Measurements from ENCODE around the gene OR5M8. TPM values are rescaled to one million over a fixed set of nuclear protein-coding genes. Genes with fewer than 3 reads are reported as not detected.

The OR5M8 gene
- total and polyA plus RNA-seq, 12 donors, result not detected

DNA sequence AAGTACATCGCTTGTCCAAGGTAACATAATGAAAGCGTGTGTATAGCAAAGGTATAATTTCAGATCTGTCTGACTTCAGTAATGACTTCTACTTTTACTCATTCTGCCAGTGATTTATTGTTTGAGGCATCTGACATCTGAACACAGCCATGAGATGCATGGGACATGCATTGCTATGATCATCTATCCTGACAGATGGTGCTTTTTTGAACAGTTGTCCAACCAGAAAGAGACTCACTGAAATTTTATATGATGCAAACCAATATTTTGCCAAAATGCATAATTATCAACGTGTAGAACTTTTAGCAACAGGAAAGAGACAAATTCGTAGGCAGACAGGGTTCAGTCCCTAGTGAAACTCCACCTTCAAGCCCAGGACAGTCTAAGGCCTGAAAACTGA, 37.6 kb downstream of the OR5M8 start:
- Histone ChIP-seq H3K4me3 (no peak overlapping the region), H3K27me3 (no peaks in the 10 kb centered on the region), H3K4me1 (no peaks in the 10 kb centered on the region), H3K27ac (no peak overlapping the region), H3K9me3 (peaks cover 0 to 3% (median 0%) of the 10 kb centered on the region in 11 donors), H3K36me3 (no peaks in the 10 kb centered on the region)
- DNase-seq, result no peak
- intact Hi-C loops (cut with DNase I), result no loop called here
- ATAC-seq, result no peak
- TF ChIP-seq, protein P1, sequence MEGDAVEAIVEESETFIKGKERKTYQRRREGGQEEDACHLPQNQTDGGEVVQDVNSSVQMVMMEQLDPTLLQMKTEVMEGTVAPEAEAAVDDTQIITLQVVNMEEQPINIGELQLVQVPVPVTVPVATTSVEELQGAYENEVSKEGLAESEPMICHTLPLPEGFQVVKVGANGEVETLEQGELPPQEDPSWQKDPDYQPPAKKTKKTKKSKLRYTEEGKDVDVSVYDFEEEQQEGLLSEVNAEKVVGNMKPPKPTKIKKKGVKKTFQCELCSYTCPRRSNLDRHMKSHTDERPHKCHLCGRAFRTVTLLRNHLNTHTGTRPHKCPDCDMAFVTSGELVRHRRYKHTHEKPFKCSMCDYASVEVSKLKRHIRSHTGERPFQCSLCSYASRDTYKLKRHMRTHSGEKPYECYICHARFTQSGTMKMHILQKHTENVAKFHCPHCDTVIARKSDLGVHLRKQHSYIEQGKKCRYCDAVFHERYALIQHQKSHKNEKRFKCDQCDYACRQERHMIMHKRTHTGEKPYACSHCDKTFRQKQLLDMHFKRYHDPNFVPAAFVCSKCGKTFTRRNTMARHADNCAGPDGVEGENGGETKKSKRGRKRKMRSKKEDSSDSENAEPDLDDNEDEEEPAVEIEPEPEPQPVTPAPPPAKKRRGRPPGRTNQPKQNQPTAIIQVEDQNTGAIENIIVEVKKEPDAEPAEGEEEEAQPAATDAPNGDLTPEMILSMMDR (IDR thresholded peaks at IDR 0.05), result no peak
- 62 to 67% methylated on average over 4 of the region's 4 CpGs for WGBS, 2 donors

Other genes starting within 250 kb of the OR5M8 start
- gene OR5T3, start 239.1 kb downstream of the OR5M8 start, total RNA-seq, result not detected
- gene OR5T3, start 239.1 kb downstream of the OR5M8 start, polyA plus RNA-seq, result not detected
- not detected for gene OR5T1, start 217.2 kb downstream of the OR5M8 start, total RNA-seq
- not detected for gene OR5T1, start 217.2 kb downstream of the OR5M8 start, polyA plus RNA-seq
- not detected for gene OR8H1, start 199.1 kb downstream of the OR5M8 start, total RNA-seq
- gene OR8H1, start 199.1 kb downstream of the OR5M8 start, polyA plus RNA-seq, result not detected
- gene OR8K3, start 176.2 kb downstream of the OR5M8 start, total RNA-seq, result not detected
- gene OR8K3, start 176.2 kb downstream of the OR5M8 start, polyA plus RNA-seq, result not detected
- gene OR8K1, start 145.3 kb downstream of the OR5M8 start, total RNA-seq, result not detected
- gene OR8K1, start 145.3 kb downstream of the OR5M8 start, polyA plus RNA-seq, result not detected
- gene OR8J1, start 137.1 kb downstream of the OR5M8 start, total RNA-seq, result not detected
- gene OR8J1, start 137.1 kb downstream of the OR5M8 start, polyA plus RNA-seq, result not detected
- gene OR8U1, start 115.7 kb downstream of the OR5M8 start, total RNA-seq, result not detected
- not detected for gene OR8U1, start 115.7 kb downstream of the OR5M8 start, polyA plus RNA-seq
- gene OR5AL1, start 78.7 kb downstream of the OR5M8 start, total RNA-seq, result not detected
- gene OR5AL1, start 78.7 kb downstream of the OR5M8 start, polyA plus RNA-seq, result not detected
- not detected for gene OR5M3, start 18.0 kb downstream of the OR5M8 start, total RNA-seq
- gene OR5M3, start 18.0 kb downstream of the OR5M8 start, polyA plus RNA-seq, result not detected
- gene OR5M11, start 51.9 kb upstream of the OR5M8 start, total RNA-seq, result not detected
- gene OR5M11, start 51.9 kb upstream of the OR5M8 start, polyA plus RNA-seq, result not detected
- gene OR5M10, start 86.4 kb upstream of the OR5M8 start, total RNA-seq, result not detected
- not detected for gene OR5M10, start 86.4 kb upstream of the OR5M8 start, polyA plus RNA-seq
- not detected for gene OR5M1, start 123.5 kb upstream of the OR5M8 start, total RNA-seq
- gene OR5M1, start 123.5 kb upstream of the OR5M8 start, polyA plus RNA-seq, result not detected
- not detected for gene OR5AP2, start 151.1 kb upstream of the OR5M8 start, total RNA-seq
- not detected for gene OR5AP2, start 151.1 kb upstream of the OR5M8 start, polyA plus RNA-seq
- gene OR5AR1, start 172.3 kb upstream of the OR5M8 start, total RNA-seq, result not detected
- gene OR5AR1, start 172.3 kb upstream of the OR5M8 start, polyA plus RNA-seq, result not detected
- gene OR9G1, start 207.7 kb upstream of the OR5M8 start, total RNA-seq, result not detected
- not detected for gene OR9G1, start 207.7 kb upstream of the OR5M8 start, polyA plus RNA-seq